ENCODE measurements around the gene FGFR3.

Gene FGFR3

GRCh38 chr4:1792832-1793495 lies at the start of gene FGFR3:
FGFR3 (plus strand) TSS chr4:1793293; CDS start chr4:1793935, 642 bp downstream.
- peak; percentile 23 for DNase-seq (ENCODE audit: low read depth)

DNA sequence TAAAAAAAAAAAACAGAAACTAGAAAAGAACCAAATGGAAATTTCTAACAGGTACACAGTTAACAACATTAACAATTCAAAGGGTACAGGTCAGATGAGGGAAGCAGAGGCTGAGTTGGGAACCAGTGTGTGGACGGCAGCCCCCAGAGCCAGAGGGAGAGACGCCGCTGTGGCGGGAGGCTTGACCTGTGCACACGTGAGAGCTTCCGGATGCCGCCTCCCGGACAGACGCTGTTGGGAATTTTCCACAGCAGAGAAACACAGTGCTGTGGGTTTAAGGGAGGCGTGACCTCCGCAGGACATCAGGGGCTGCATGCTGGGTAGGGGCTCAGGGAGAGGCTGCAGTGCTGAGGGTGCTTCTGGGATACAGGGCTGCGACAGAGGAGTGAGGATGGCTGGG lies 49.5 kb upstream of the FGFR3 start:
- DNase-seq (ENCODE audit: low read depth): no peak

DNA sequence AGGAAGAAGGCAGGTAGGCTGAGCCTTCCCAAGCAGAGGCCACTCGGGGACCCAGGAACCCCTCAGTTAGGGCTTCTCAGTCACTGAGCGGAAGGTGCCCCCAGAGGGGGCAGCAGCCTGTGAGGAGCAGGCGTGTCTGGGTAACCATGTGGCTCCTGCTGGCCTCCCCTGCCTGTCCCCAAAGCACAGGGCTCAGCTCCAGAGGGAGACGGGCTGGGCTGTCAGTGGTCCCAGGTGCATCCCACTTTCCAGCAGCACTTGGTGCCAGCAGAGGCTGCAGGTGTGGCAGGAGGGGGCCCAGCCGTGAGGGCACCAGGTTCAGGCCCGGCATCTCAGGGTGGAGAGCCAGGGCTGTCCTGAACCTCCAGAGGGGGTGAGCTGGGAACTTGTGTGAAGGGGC lies 49.1 kb upstream of the FGFR3 start:
- DNase-seq (ENCODE audit: low read depth): no peak

- DNase-seq (ENCODE audit: low read depth): no peak
Observed at GRCh38 chr4:1744552-1744951, 48.5 kb upstream of the FGFR3 start.

GRCh38 chr4:1745165-1745564 lies 47.9 kb upstream of the FGFR3 start:
- DNase-seq (ENCODE audit: low read depth): no peak

GRCh38 chr4:1745697-1746096 lies 47.4 kb upstream of the FGFR3 start:
- no peak for DNase-seq (ENCODE audit: low read depth)

DNA sequence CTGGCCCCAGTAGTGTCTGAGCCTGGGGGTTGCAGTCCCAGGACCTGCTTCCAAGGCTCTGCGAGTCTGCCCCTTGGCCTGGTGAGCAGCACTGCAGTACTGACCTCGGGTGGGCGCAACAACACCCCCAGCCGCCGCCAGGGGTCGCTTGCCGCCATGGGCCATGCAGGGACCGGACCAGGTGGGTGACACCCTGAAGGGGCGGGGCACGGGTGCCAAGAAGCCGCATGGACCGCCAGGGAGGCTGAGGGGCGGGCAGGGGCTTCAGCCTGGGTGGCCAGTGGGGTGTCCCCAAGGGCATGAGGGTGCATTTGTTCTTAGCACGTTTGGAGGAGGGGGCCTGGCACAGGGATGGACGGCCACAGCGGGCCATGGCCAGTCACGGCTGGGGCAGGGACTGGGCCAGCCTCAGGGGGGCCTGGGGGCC lies 46.8 kb upstream of the FGFR3 start:
- DNase-seq (ENCODE audit: low read depth): peak; percentile 76

- no peak for DNase-seq (ENCODE audit: low read depth)
Observed at GRCh38 chr4:1746919-1747602, 46.0 kb upstream of the FGFR3 start.

- DNase-seq (ENCODE audit: low read depth): no peak
Observed at GRCh38 chr4:1747603-1747967, 45.5 kb upstream of the FGFR3 start.

DNA sequence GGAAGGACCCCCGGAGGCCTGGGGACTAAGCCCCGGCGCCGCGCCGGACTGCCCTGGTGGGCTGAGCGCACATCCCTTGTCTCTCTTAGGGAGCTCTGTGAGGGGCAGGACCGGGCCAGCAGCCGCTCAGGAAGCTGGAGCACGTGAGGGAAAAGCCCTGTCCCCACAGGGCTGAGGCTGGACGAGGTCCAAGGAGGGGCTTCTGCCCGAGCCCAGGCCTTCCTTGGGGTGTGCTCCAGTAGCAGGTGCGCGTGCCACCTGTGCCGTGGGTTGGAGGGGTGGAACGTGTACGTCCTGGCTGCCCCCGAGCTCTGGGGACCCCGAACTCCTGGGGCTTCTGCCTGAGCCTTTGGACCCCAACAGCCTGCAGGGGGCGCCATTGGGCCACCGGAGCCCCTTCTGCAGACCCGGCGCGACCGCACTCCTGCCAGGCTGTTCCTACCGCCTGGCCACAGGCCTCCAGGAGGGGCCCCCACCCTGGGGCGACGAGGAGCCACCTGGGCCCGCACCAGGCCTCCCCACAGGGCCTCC lies 44.6 kb upstream of the FGFR3 start:
- DNase-seq (ENCODE audit: low read depth): peak; percentile 69

- DNase-seq (ENCODE audit: low read depth): no peak
Observed at GRCh38 chr4:1749370-1749769, 43.7 kb upstream of the FGFR3 start.

DNA sequence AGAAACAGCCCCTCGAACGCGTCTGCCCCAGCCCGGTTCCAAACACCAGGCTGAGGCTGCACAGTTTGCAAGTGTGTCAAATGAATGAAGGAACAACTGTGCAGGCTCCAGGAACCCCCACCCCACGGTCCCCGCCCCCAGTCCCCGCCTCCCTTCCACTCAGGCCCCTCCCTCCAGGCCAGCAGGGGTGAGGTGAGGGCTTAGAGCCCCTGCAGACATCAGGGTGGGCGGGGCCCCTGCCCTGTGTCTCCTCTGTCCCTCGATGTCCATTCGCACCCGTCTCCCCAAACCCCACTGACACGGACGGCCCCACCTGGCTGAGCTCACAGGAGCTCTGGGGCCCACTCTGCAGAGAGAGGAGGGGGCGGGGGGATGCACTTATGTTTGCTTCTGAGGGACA lies 43.3 kb upstream of the FGFR3 start:
- no peak for DNase-seq (ENCODE audit: low read depth)

DNA sequence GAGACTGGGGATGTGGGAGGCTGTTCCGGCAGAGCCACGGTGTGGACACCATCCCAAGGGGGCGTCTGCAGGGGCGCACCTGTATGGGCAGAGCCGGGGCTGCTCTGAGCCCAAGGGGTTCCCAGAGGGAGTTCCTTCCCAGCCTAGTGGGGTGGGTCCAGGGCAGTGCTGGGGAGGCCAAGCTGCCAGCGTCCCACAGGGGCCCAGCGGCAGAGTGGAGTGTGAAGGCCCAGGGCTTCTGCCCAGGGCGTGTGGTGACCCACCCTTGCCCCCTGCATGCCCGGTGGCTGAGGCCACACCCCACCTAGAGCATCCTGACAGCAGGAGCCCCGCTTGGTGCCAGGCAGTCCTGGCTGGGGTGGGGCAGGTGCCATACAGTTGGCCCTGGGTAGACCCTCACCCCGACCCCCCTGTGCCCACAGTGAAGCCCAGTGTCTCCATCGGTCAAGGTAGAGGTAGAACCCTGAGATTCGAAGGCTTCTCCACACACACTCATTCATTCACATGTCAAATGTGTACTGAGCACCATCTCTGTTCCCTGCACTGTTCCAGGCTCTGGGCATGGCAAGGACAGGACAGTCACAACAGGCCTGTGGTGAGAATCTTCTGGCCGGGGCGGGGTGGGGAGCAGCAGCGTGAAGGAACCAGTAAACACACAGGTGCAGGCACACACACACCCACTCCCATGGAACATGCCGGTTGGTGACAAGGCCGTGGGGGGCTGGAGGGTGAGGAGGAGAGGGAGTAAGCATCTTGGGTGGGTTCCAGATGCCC lies 42.5 kb upstream of the FGFR3 start:
- DNase-seq (ENCODE audit: low read depth): no peak

DNA sequence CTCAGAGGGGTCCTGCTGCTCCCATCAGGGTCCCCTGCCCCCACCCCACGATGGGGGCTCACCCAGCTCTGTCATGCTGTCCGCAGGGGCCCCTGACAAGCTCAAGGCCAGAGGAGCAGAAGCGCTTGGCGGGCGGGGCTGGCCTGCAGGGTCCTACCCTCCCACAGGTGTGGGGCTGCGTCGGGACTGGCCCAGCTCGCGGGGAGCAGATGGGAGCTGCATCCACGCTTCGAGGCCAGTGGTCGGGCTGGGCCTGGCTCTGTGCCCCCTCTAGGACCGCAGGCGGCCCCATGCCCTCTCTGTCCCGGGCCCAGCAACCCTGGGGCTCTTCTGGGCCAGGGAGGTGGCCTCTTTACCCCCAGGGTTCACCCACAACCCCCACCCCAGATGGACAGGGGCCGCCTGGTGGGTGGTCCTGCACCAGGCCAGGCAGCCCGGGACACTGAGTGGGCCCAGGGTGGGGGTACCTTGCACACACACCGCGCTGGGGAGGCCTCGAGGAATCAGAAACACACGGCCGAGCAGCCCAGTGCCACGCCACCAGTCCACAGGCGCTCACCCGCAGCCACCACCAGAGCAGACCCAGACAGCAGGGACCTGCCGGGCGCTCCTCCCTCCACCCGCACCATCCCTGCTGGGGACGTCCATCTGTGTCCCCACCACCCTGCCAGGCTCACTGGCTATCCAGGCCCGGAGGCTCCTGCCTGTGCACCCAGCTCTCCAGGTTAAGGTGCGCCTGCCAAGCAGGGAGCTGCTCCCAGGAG lies 41.8 kb upstream of the FGFR3 start:
- no peak for DNase-seq (ENCODE audit: low read depth)

GRCh38 chr4:1751919-1752283 lies 41.2 kb upstream of the FGFR3 start:
- DNase-seq (ENCODE audit: low read depth): no peak

DNA sequence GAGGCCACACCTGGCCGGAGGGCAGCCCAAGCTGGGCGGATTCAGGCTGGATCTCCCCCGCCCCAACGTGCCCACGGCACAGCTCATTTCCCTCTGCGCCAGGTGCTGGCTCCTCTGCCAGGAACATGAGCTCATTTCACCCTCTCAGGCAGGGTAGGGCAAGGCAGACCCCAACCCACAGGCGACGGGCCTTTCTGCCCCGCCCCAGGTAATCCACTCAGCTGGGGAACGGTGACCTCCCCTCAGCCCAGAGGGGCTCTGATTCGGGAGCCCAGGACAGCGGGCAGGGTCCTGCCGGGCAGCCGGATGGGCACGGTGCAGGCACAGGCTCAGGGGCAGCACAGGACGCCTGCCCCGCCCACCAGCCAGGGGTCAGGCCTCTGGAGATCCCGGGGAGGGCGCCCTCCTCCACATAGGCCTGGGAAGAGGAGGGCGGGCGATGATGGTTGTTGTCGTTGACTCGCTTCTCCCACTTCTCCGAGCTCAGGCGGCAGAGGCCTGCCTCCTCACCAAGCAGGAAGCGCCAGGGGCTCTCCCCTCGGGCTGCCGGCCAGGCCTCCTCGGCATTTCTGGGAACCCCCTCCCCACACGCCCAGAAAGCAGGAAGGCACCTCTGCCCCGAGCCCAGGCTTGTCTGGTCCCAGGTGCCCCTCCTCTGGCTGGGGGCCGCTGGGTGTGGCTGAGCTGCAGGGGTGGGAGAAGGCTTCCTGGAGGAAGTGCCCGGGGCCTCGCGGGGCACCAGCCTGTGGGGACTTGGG lies 40.6 kb upstream of the FGFR3 start:
- DNase-seq (ENCODE audit: low read depth): no peak

- no peak for DNase-seq (ENCODE audit: low read depth)
Observed at GRCh38 chr4:1753294-1753696, 39.8 kb upstream of the FGFR3 start.

- DNase-seq (ENCODE audit: low read depth): no peak
Observed at GRCh38 chr4:1753697-1754311, 39.3 kb upstream of the FGFR3 start.

GRCh38 chr4:1754336-1754735 lies 38.8 kb upstream of the FGFR3 start:
- DNase-seq (ENCODE audit: low read depth): no peak

DNA sequence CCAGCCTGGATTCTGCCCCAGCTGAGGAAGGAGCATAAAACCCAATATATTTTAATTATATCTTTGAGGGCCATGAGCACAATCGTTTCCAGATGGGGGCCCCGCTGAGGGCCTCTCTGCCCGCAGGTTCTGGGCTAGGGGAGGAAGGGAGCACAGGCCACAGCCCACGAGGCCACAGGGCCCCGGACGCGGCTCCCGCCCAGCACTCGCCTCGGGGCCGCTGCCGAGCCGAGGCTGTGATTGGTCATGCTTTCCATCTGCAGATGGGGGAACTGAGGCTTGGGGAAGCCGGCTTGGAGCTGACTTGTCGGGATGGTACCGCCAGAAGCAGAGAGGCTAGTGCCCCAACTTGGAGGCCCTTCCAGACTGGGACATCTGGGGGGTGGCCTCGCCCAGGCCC lies 37.8 kb upstream of the FGFR3 start:
- DNase-seq (ENCODE audit: low read depth): no peak

- no peak for DNase-seq (ENCODE audit: low read depth)
Observed at GRCh38 chr4:1756079-1756478, 37.0 kb upstream of the FGFR3 start.

Data from activated T-cell treated with anti-CD3 and anti-CD28 coated beads for 24 hours (primary cell).